HepG2 (cell line): ENCODE data around the gene SCRT2. TPM values are rescaled to one million over a fixed set of nuclear protein-coding genes. Genes with fewer than 3 reads are reported as not detected.

Experiments used
- ATAC-seq: fragments of 200-7000 bp; cut with Tn5 transposase; 3 replicates; pipeline ENCODE4 v1.9.1; 2020; ENCODE audit warnings: mild to moderate bottlenecking, moderate library complexity
- BruUV-seq: library from RNA; stranded (reverse); fragments of 400-500 nt; replicated peaks from 2 replicates; lab custom pipeline; 2021; lab: Mats Ljungman, UMichigan
- CTCF ChIA-PET: fragments of 300-600 bp; formaldehyde crosslinking; extraction: SDS; loops from one replicate; lab custom pipeline; 2021; ENCODE audit warnings: low total read pairs, inconsistent platforms, low intra/inter-chr PET ratio; lab: Yijun Ruan, JAX
- POLR2A ChIA-PET: fragments of 350-600 bp; sonication (Branson Sonifier 250); formaldehyde crosslinking; loops from one replicate; lab custom pipeline; 2020; ENCODE audit warnings: antibody characterized with exemption, inconsistent platforms; lab: Yijun Ruan, JAX
- DNase-seq: peaks from one replicate; pipeline ENCODE4 v3.0.0-alpha.2; 2015; ENCODE audit warnings: low spot score
- FAIRE-seq: peaks from 3 replicates; lab custom pipeline; 2011; peaks lifted over from hg19 to GRCh38; lab: Jason Lieb, UNC
- H2AFZ ChIP-seq: one replicate; pipeline ENCODE4 v1.6.1; 2011; ENCODE audit warnings: low read length, inconsistent platforms
- H3K27ac ChIP-seq: fragments of 300-600 bp; 3 replicates; pipeline ENCODE4 v1.8.0; 2011; ENCODE audit warnings: mixed run types, mild to moderate bottlenecking, mixed read lengths, low read length, inconsistent platforms; ENCODE audit not compliant: insufficient read depth; ENCODE audit errors: extremely low read length
- H3K27me3 ChIP-seq, 2 experiments: fragments of 200-600 bp in 1 of 2; 2 replicates in 1 of 2; 3 replicates in 1 of 2; pipeline versions ENCODE4 v1.6.0 to v1.8.0; 2011; ENCODE audit warnings: low read length in 2 of 2, mild to moderate bottlenecking in 2 of 2, moderate library complexity in 2 of 2, inconsistent platforms in 1 of 2; ENCODE audit not compliant: insufficient read depth in 2 of 2, control insufficient read depth in 1 of 2
- H3K36me3 ChIP-seq, 2 experiments: fragments of 200-600 bp in 1 of 2; replicated peaks in 1 of 2; 2 replicates in 1 of 2; 3 replicates in 1 of 2; pipeline versions ENCODE4 v1.5.1 to v1.8.0; 2011; ENCODE audit warnings: low read length in 2 of 2, inconsistent platforms in 1 of 2; ENCODE audit not compliant: insufficient read depth in 2 of 2, control insufficient read depth in 1 of 2
- H3K4me1 ChIP-seq: 2 replicates; pipeline ENCODE4 v1.5.1; 2012; ENCODE audit warnings: low read length, inconsistent platforms; ENCODE audit not compliant: insufficient read depth
- H3K4me2 ChIP-seq: 2 replicates; pipeline ENCODE4 v1.6.0; 2011; ENCODE audit warnings: low read depth, low read length, inconsistent platforms
- H3K4me3 ChIP-seq, 3 experiments: fragments of 200-600 bp in 1 of 3; sonication (generic), shearing (Covaris generic) in 1 of 3; replicated peaks in 1 of 3; 2 replicates each; pipeline ENCODE4 v1.5.1; 2011 to 2016; ENCODE audit warnings: low read length in 3 of 3, inconsistent platforms in 2 of 3, low read depth in 2 of 3, mild to moderate bottlenecking in 2 of 3, control low read depth in 1 of 3, mixed read lengths in 1 of 3; ENCODE audit not compliant: insufficient read depth in 1 of 3
- H3K79me2 ChIP-seq: one replicate; pipeline ENCODE4 v1.6.1; 2011; ENCODE audit warnings: low read length, inconsistent platforms; ENCODE audit not compliant: insufficient read depth
- H3K9ac ChIP-seq: 2 replicates; pipeline ENCODE4 v1.6.0; 2011; ENCODE audit warnings: mild to moderate bottlenecking, low read depth, low read length, inconsistent platforms; ENCODE audit not compliant: insufficient read depth
- H3K9me3 ChIP-seq: 2 replicates; pipeline ENCODE4 v1.5.1; 2012; ENCODE audit warnings: mild to moderate bottlenecking, low read length
- H4K20me1 ChIP-seq: 2 replicates; pipeline ENCODE4 v1.6.0; 2011; ENCODE audit warnings: inconsistent platforms, mild to moderate bottlenecking, low read length, moderate library complexity; ENCODE audit not compliant: insufficient read depth
- HDAC2 ChIP-seq: sonication (generic); formaldehyde crosslinking; IDR thresholded peaks from 2 replicates; pipeline ENCODE4 v1.4.0; 2020; ENCODE audit warnings: missing genetic modification reagents
- RXRA ChIP-seq: sonication (generic); formaldehyde crosslinking; IDR thresholded peaks from 2 replicates; pipeline ENCODE4 v1.5.1; 2020; ENCODE audit warnings: missing genetic modification reagents
- WGBS: methylation state at CpG from one replicate; pipeline ENCODE4 v1.1.6; 2017; ENCODE audit warnings: low lambda C conversion rate; 5-methylcytosine and 5-hydroxymethylcytosine counted together
- in situ Hi-C: cut with HindIII; loops from 2 replicates; pipeline ENCODE4 v1.10.0; 2017; ENCODE audit warnings: low pct_unique_long_range_greater_than_20kb; ENCODE audit not compliant: extremely low pct_ligation_motif_present
- intact Hi-C: fragments of 100-400 bp; cut with micrococcal nuclease; formaldehyde crosslinking; loops from one replicate; pipeline ENCODE4 v1.10.0; 2022; ENCODE audit not compliant: unreplicated experiment
- polyA plus RNA-seq, 8 experiments: library from polyadenylated mRNA; depleted of rRNA in 3 of 8; stranded (reverse) in 7 of 8; unstranded in 1 of 8; fragments of >200 nt; fragmentation: Illumina TruSeq in 4 of 8; extraction: Trizol in 4 of 8; gene quantifications; 2 replicates each; pipeline versions ENCODE4 v1.2.1 to v1.2.3, GENCODE V29; 2011 to 2016; ENCODE audit warnings: low read depth in 4 of 8, missing spikeins in 1 of 8, mixed read lengths in 1 of 8; ENCODE audit not compliant: insufficient read depth in 1 of 8
- total RNA-seq, 5 experiments: library from RNA; depleted of rRNA; stranded (reverse); fragments of >200 nt; fragmentation: Illumina TruSeq; extraction: Trizol; gene quantifications; 2 replicates each; pipeline ENCODE4 v1.2.3, GENCODE V29; 2016; ENCODE audit warnings: low read depth in 1 of 5
- TF ChIP-seq, protein P1 (sequence below), 2 experiments: fragments of 450-650 bp in 1 of 2; sonication (generic) in 1 of 2; formaldehyde crosslinking in 1 of 2; IDR thresholded peaks; 2 replicates each; pipeline versions ENCODE4 v1.6.1 to v1.8.0; 2016 to 2022; ENCODE audit warnings: antibody characterized with exemption in 1 of 2, mild to moderate bottlenecking in 1 of 2, missing genetic modification reagents in 1 of 2

The SCRT2 gene
- total and polyA plus RNA-seq, 2 of the 13 experiments (the other 11 are each of a cell fraction or from before 2014, with no cell fraction given), result not detected

- BruUV-seq, result no TSS peak
- Histone ChIP-seq H3K36me3 (no peaks in the 10 kb centered on the region), H3K9ac (no peak overlapping the region), H2AFZ (no peak overlapping the region), H3K79me2 (no peaks in the 10 kb centered on the region), H3K4me3 (no peak overlapping the region), H3K9me3 (peaks cover 8% of the 10 kb centered on the region), H3K4me2 (no peak overlapping the region), H3K27ac (no peak overlapping the region), H3K4me1 (no peaks in the 10 kb centered on the region), H3K27me3 (peaks cover 7 to 36% of the 10 kb centered on the region in 2 experiments; a peak in 3 of 5 replicates), H4K20me1 (no peaks in the 10 kb centered on the region)
- DNase-seq, result no peak
- intact Hi-C loops (no loop called here), in situ Hi-C loops (no loop called here)
- POLR2A ChIA-PET, result no interaction called here
- WGBS, result 12% methylated on average over 8 of the region's 8 CpGs
- no peak for FAIRE-seq
- TF ChIP-seq RXRA (CRISPR knock-in tag) (no peak), HDAC2 (CRISPR knock-in tag) (no peak)
- TF ChIP-seq, protein P1, sequence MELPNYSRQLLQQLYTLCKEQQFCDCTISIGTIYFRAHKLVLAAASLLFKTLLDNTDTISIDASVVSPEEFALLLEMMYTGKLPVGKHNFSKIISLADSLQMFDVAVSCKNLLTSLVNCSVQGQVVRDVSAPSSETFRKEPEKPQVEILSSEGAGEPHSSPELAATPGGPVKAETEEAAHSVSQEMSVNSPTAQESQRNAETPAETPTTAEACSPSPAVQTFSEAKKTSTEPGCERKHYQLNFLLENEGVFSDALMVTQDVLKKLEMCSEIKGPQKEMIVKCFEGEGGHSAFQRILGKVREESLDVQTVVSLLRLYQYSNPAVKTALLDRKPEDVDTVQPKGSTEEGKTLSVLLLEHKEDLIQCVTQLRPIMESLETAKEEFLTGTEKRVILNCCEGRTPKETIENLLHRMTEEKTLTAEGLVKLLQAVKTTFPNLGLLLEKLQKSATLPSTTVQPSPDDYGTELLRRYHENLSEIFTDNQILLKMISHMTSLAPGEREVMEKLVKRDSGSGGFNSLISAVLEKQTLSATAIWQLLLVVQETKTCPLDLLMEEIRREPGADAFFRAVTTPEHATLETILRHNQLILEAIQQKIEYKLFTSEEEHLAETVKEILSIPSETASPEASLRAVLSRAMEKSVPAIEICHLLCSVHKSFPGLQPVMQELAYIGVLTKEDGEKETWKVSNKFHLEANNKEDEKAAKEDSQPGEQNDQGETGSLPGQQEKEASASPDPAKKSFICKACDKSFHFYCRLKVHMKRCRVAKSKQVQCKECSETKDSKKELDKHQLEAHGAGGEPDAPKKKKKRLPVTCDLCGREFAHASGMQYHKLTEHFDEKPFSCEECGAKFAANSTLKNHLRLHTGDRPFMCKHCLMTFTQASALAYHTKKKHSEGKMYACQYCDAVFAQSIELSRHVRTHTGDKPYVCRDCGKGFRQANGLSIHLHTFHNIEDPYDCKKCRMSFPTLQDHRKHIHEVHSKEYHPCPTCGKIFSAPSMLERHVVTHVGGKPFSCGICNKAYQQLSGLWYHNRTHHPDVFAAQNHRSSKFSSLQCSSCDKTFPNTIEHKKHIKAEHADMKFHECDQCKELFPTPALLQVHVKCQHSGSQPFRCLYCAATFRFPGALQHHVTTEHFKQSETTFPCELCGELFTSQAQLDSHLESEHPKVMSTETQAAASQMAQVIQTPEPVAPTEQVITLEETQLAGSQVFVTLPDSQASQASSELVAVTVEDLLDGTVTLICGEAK (IDR thresholded peaks at IDR 0.05), result no peak
- TF ChIP-seq, protein P1 (CRISPR knock-in tag; IDR thresholded peaks at IDR 0.05), result peak; percentile 39; the same call in 1 of the 2 replicates
- CTCF ChIA-PET, result no interaction called here
- no peak for ATAC-seq
Measured at GRCh38 chr20:706366-706885, 30.8 kb upstream of the SCRT2 start.
